HEK293 (cell line): Measurements from ENCODE around the gene OPHN1.

Source experiments
- CTCF ChIA-PET: fragments of 350-600 bp; formaldehyde crosslinking; extraction: SDS; loops from one replicate; lab custom pipeline; 2021; ENCODE audit warnings: antibody characterized with exemption; lab: Yijun Ruan, JAX
- POLR2A ChIA-PET: fragments of 300-600 bp; formaldehyde crosslinking; extraction: SDS; loops from one replicate; lab custom pipeline; 2020; ENCODE audit warnings: antibody characterized with exemption, inconsistent platforms; lab: Yijun Ruan, JAX
- H3K27ac ChIP-seq: fragments of 200-500 bp; sonication (Bioruptor generic); 2 replicates; pipeline ENCODE4 v1.5.1; 2014; ENCODE audit warnings: low read depth, low read length, control low read depth, inconsistent platforms; ENCODE audit errors: extremely low read depth
- H3K36me3 ChIP-seq, 2 experiments: fragments of 200-500 bp in 1 of 2; sonication (Bioruptor generic) in 1 of 2; 1 replicate in 1 of 2; 2 replicates in 1 of 2; pipeline ENCODE4 v1.5.1; 2014 to 2017; ENCODE audit warnings: inconsistent platforms in 2 of 2, low read length in 2 of 2; ENCODE audit not compliant: control insufficient read depth in 2 of 2, insufficient read depth in 1 of 2
- H3K4me1 ChIP-seq: fragments of 200-500 bp; sonication (Bioruptor generic); 2 replicates; pipeline ENCODE4 v1.5.1; 2014; ENCODE audit warnings: mild to moderate bottlenecking, low read length, inconsistent platforms; ENCODE audit not compliant: control insufficient read depth, insufficient read depth
- H3K4me3 ChIP-seq: 2 replicates; pipeline ENCODE4 v1.5.1; 2011; ENCODE audit warnings: low read depth, mild to moderate bottlenecking, control low read depth, low read length, moderate library complexity
- H3K9me3 ChIP-seq: fragments of 200-500 bp; sonication (Bioruptor generic); 2 replicates; pipeline ENCODE4 v1.5.1; 2014; ENCODE audit warnings: low read depth, low read length, inconsistent platforms; ENCODE audit not compliant: control insufficient read depth, insufficient read depth
- ELK4 ChIP-seq: IDR thresholded peaks from 2 replicates; pipeline ENCODE4 v1.6.1; 2011; ENCODE audit warnings: mild to moderate bottlenecking, low read depth, low read length, borderline replicate concordance
- KLF8 ChIP-seq: fragments of 450-650 bp; formaldehyde crosslinking; IDR thresholded peaks from 2 replicates; pipeline ENCODE4 v1.5.1; 2016; ENCODE audit warnings: missing biosample characterization, missing genetic modification characterization
- PATZ1 ChIP-seq: fragments of 450-650 bp; formaldehyde crosslinking; IDR thresholded peaks from 2 replicates; pipeline ENCODE4 v1.5.1; 2016; ENCODE audit warnings: missing biosample characterization, missing genetic modification characterization
- RBAK ChIP-seq: fragments of 450-650 bp; formaldehyde crosslinking; IDR thresholded peaks from 2 replicates; pipeline ENCODE4 v1.5.1; 2016; ENCODE audit warnings: missing biosample characterization, missing genetic modification characterization
- SP3 ChIP-seq: fragments of 450-650 bp; formaldehyde crosslinking; IDR thresholded peaks from 2 replicates; pipeline ENCODE4 v1.5.1; 2016; ENCODE audit warnings: missing biosample characterization, missing genetic modification characterization
- ZBTB10 ChIP-seq: fragments of 450-650 bp; formaldehyde crosslinking; IDR thresholded peaks from 2 replicates; pipeline ENCODE4 v1.5.1; 2016; ENCODE audit warnings: missing biosample characterization, missing genetic modification characterization
- ZBTB6 ChIP-seq: fragments of 450-650 bp; formaldehyde crosslinking; IDR thresholded peaks from 2 replicates; pipeline ENCODE4 v1.5.1; 2017; ENCODE audit warnings: missing biosample characterization, missing genetic modification characterization
- ZFP37 ChIP-seq: fragments of 450-650 bp; formaldehyde crosslinking; IDR thresholded peaks from 2 replicates; pipeline ENCODE4 v1.5.1; 2016; ENCODE audit warnings: missing biosample characterization, missing genetic modification characterization
- ZFP41 ChIP-seq: fragments of 450-650 bp; formaldehyde crosslinking; IDR thresholded peaks from 2 replicates; pipeline ENCODE4 v1.5.1; 2016; ENCODE audit warnings: missing biosample characterization, missing genetic modification characterization, borderline replicate concordance
- ZNF114 ChIP-seq: fragments of 450-650 bp; formaldehyde crosslinking; IDR thresholded peaks from 2 replicates; pipeline ENCODE4 v1.5.0; 2017; ENCODE audit warnings: missing biosample characterization, missing genetic modification characterization
- ZNF16 ChIP-seq: fragments of 450-650 bp; formaldehyde crosslinking; IDR thresholded peaks from 2 replicates; pipeline ENCODE4 v1.5.1; 2016; ENCODE audit warnings: low read depth, missing biosample characterization, missing genetic modification characterization
- ZNF311 ChIP-seq: fragments of 450-650 bp; formaldehyde crosslinking; IDR thresholded peaks from 2 replicates; pipeline ENCODE4 v1.5.1; 2017; ENCODE audit warnings: missing biosample characterization, missing genetic modification characterization, borderline replicate concordance
- ZNF324 ChIP-seq: fragments of 450-650 bp; formaldehyde crosslinking; IDR thresholded peaks from 2 replicates; pipeline ENCODE4 v1.5.1; 2016; ENCODE audit warnings: missing biosample characterization, missing genetic modification characterization
- ZNF548 ChIP-seq: fragments of 450-650 bp; formaldehyde crosslinking; IDR thresholded peaks from 2 replicates; pipeline ENCODE4 v1.5.1; 2016; ENCODE audit warnings: missing biosample characterization, missing genetic modification characterization
- ZNF664 ChIP-seq: fragments of 450-650 bp; formaldehyde crosslinking; IDR thresholded peaks from 2 replicates; pipeline ENCODE4 v1.5.1; 2016; ENCODE audit warnings: missing biosample characterization, missing genetic modification characterization
- ZNF677 ChIP-seq: fragments of 450-650 bp; IDR thresholded peaks from 2 replicates; pipeline ENCODE4 v1.5.0; 2018; ENCODE audit warnings: missing biosample characterization, mild to moderate bottlenecking, missing genetic modification characterization, moderate library complexity
- ZSCAN16 ChIP-seq: fragments of 450-650 bp; formaldehyde crosslinking; IDR thresholded peaks from 2 replicates; pipeline ENCODE4 v1.5.1; 2016; ENCODE audit warnings: missing biosample characterization, missing genetic modification characterization
- ZXDB ChIP-seq: fragments of 450-650 bp; formaldehyde crosslinking; IDR thresholded peaks from 2 replicates; pipeline ENCODE4 v1.5.1; 2016; ENCODE audit warnings: missing biosample characterization, missing genetic modification characterization

OPHN1 gene

GRCh38 chrX:68249903-68250302 lies 183.4 kb downstream of the OPHN1 start (continued):
- TF ChIP-seq ZNF16 (no peak), ZBTB6 (tag by site-specific recombination) (no peak), ZNF664 (no peak)

- Histone ChIP-seq H3K36me3 (no peaks in the 10 kb centered on the region), H3K9me3 (no peaks in the 10 kb centered on the region), H3K4me3 (no peak overlapping the region), H3K4me1 (no peaks in the 10 kb centered on the region), H3K27ac (no peak overlapping the region)
- CTCF ChIA-PET = interaction anchor here (0.9 kb wide), 1 partner anchor 11 kb away, joined by 8 read pairs; no protein-coding TSS in a partner anchor
- no peak for TF ChIP-seq ZBTB10 (tag by site-specific recombination)
- TF ChIP-seq ZNF677 (tag by site-specific recombination) = no peak
- TF ChIP-seq ZNF324 (tag by site-specific recombination) = no peak
- TF ChIP-seq KLF8 (tag by site-specific recombination) = no peak
- no peak for TF ChIP-seq ZFP37
- no peak for TF ChIP-seq RBAK (tag by site-specific recombination)
- no peak for TF ChIP-seq ELK4
- TF ChIP-seq PATZ1 (tag by site-specific recombination) = no peak
- no peak for TF ChIP-seq ZSCAN16 (tag by site-specific recombination)
- TF ChIP-seq ZFP41 (tag by site-specific recombination) = no peak
- TF ChIP-seq ZXDB (tag by site-specific recombination) = no peak
- TF ChIP-seq ZNF114 (tag by site-specific recombination) = no peak
- TF ChIP-seq ZNF311 (tag by site-specific recombination) = no peak
- no peak for TF ChIP-seq SP3
- POLR2A ChIA-PET = no interaction called here
Measured at GRCh38 chrX:68249401-68249831, 183.9 kb downstream of the OPHN1 start.

- Histone ChIP-seq H3K9me3 (no peaks in the 10 kb centered on the region; the same call in 1 of the 2 replicates), H3K36me3 (no peaks in the 10 kb centered on the region; a peak in 1 of 3 replicates), H3K27ac (no peak overlapping the region), H3K4me3 (no peak overlapping the region), H3K4me1 (0 out of 2 replicates have a peak, but pooled peaks cover 3% of the 10 kb centered on the region)
- TF ChIP-seq ZNF548 (tag by site-specific recombination) = no peak
- ChIA-PET POLR2A (no interaction called here), CTCF (interaction anchor here (0.6 to 1.8 kb wide), 20 partner anchors 8 to 719 kb away, joined by 3 to 8 read pairs (median 4); no protein-coding TSS in a partner anchor)
Measured at GRCh38 chrX:68238568-68238967, 194.7 kb downstream of the OPHN1 start.
